BJ (cell line): ENCODE measurements around the gene MLLT3. TPM values are rescaled to one million over a fixed set of nuclear protein-coding genes. Genes with fewer than 3 reads are reported as not detected.
"Not testable (repeated sequence)": the region's sequence is repeated elsewhere in the genome, so short reads cannot be mapped to it uniquely, and the experiment has no call there.

Source experiments
- CTCF ChIA-PET: fragments of 350-600 bp; formaldehyde crosslinking; extraction: SDS; loops from one replicate; lab custom pipeline; 2021; ENCODE audit warnings: antibody characterized with exemption, inconsistent platforms; lab: Yijun Ruan, JAX
- POLR2A ChIA-PET: fragments of 300-600 bp; sonication (Branson Sonifier 250); formaldehyde crosslinking; extraction: SDS; loops from one replicate; lab custom pipeline; 2021; ENCODE audit warnings: antibody characterized with exemption; lab: Charles Lee
- DNase-seq: peaks from one replicate; pipeline ENCODE4 v3.0.0-alpha.2; 2011; ENCODE audit warnings: low read depth
- H3K27me3 ChIP-seq: 2 replicates; pipeline ENCODE4 v1.6.0; 2011; ENCODE audit warnings: low read length; ENCODE audit not compliant: control insufficient read depth, insufficient read depth
- H3K36me3 ChIP-seq: 2 replicates; pipeline ENCODE4 v1.5.1; 2011; ENCODE audit warnings: low read length; ENCODE audit not compliant: control insufficient read depth, insufficient read depth
- H3K4me3 ChIP-seq: 2 replicates; pipeline ENCODE4 v1.5.1; 2011; ENCODE audit warnings: low read depth, mild to moderate bottlenecking, control low read depth, low read length
- polyA plus RNA-seq: library from polyadenylated mRNA; depleted of rRNA; stranded (reverse); fragments of >200 nt; gene quantifications from 2 replicates; pipeline ENCODE4 v1.2.3, GENCODE V29; 2011
- TF ChIP-seq, protein P1 (sequence below): IDR thresholded peaks from 2 replicates; pipeline ENCODE4 v1.5.1; 2011; ENCODE audit warnings: low read depth, mild to moderate bottlenecking, control low read depth, inconsistent platforms, low read length, moderate library complexity; ENCODE audit not compliant: insufficient read depth

Gene MLLT3
- polyA plus RNA-seq, 1 experiment = 13.8 TPM

DNA sequence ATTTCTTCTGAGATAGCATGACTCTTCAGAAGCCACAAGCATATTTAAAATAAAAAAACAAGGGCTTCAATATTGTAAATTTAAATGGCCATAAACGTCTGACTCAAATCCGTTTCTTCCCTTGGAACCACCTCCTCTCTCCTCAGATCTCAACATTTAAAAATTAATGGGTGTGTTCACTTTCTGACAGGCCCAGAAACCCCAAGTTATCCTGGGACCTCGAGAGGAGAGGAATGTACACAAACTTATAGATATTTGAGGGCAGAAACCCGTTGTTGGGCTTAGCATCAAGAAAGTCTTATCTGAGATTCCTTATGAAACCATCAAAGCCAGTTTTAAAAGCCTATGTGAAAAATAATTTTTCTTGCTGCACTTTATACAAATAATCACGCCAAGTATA, 29.2 kb downstream of the MLLT3 start:
- Histone ChIP-seq H3K4me3 (no peak overlapping the region), H3K36me3 (no peaks in the 10 kb centered on the region), H3K27me3 (no peaks in the 10 kb centered on the region)
- ChIA-PET POLR2A (no interaction called here), CTCF (no interaction called here)
- no peak for DNase-seq
- TF ChIP-seq, protein P1, sequence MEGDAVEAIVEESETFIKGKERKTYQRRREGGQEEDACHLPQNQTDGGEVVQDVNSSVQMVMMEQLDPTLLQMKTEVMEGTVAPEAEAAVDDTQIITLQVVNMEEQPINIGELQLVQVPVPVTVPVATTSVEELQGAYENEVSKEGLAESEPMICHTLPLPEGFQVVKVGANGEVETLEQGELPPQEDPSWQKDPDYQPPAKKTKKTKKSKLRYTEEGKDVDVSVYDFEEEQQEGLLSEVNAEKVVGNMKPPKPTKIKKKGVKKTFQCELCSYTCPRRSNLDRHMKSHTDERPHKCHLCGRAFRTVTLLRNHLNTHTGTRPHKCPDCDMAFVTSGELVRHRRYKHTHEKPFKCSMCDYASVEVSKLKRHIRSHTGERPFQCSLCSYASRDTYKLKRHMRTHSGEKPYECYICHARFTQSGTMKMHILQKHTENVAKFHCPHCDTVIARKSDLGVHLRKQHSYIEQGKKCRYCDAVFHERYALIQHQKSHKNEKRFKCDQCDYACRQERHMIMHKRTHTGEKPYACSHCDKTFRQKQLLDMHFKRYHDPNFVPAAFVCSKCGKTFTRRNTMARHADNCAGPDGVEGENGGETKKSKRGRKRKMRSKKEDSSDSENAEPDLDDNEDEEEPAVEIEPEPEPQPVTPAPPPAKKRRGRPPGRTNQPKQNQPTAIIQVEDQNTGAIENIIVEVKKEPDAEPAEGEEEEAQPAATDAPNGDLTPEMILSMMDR = no peak

DNA sequence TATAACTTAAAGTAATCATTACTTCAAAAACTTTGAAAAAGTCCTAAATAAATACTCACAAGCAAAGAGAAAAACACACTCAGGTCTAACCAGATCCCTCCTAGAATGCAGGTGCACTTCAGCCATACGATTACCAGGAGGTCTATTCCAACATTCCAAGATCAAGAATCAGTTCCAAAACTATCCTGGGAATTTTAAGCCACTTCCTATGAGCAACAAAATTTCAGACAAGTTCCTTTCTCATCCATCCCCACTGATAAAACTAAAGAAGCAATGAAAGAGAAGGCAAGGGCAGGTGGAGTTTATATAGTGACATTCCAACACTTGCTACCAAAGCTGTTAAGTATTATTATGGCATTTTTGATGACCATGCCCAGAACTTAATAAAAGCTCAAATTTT, 29.6 kb downstream of the MLLT3 start:
- H3K36me3 ChIP-seq = no peaks in the 10 kb centered on the region
- POLR2A ChIA-PET = no interaction called here
- H3K4me3 ChIP-seq = no peak overlapping the region
- CTCF ChIA-PET = no interaction called here
- no peaks in the 10 kb centered on the region for H3K27me3 ChIP-seq
- TF ChIP-seq, protein P1 = no peak
- no peak for DNase-seq

DNA sequence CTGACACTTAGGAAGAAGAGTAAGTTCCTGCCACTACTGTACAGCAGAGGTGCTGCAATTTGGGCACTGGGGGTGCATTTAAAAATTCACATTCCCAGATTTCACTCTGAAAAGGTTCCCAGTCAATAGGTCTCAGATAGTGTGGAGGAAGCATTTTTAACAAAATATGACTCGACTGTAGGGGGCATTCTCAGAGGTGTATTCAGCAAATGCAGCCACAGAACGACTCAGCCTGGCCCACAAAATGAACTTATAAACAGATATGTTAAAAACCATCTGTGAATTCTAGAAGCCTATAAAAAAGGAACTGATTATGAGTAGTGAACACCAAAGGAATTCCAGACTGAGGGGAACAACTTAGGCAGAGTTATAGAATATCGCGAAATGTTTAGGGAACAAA, 31.1 kb downstream of the MLLT3 start:
- Histone ChIP-seq H3K4me3 (no peak overlapping the region), H3K36me3 (no peaks in the 10 kb centered on the region), H3K27me3 (no peaks in the 10 kb centered on the region)
- DNase-seq = no peak
- POLR2A ChIA-PET = no interaction called here
- TF ChIP-seq, protein P1 = no peak
- CTCF ChIA-PET = no interaction called here

DNA sequence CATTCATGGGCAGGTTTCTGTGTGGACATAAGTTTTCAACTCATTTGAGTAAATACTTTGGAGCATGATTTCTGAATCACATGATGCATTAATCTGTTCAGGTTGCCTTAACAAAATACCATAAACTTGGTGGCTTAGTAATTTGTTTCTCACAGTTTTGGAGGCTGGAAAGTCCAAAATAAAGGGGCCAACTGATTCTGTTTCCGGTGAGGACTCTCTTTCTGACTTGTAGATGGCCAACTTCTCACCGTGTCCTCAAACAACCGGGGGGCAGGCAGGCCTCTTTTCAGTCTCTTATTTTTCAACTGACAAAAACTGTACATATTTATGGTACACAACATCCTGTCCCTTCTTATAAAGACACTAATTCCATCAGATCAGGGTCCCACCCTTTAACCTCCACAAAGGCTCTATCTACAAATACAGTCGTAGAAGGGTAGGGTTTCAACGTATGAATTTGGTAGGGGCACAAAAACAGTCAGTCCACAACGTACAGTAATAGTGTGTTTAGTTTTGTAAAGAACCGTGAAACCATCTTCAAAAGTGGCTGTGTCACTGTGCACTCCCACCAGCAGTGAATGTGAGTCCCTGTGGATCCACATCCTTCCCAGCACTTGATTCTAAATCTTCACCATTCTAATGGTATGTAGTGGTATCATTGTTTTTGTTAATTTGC, 37.2 kb downstream of the MLLT3 start:
- H3K36me3 ChIP-seq = no peaks in the 10 kb centered on the region
- no peak for DNase-seq
- no peaks in the 10 kb centered on the region for H3K27me3 ChIP-seq
- CTCF ChIA-PET = interaction anchor here (1.1 kb wide), 1 partner anchor 11 kb away, joined by 3 read pairs; no protein-coding TSS in a partner anchor
- POLR2A ChIA-PET = no interaction called here
- H3K4me3 ChIP-seq = no peak overlapping the region
- TF ChIP-seq, protein P1 = no peak

DNA sequence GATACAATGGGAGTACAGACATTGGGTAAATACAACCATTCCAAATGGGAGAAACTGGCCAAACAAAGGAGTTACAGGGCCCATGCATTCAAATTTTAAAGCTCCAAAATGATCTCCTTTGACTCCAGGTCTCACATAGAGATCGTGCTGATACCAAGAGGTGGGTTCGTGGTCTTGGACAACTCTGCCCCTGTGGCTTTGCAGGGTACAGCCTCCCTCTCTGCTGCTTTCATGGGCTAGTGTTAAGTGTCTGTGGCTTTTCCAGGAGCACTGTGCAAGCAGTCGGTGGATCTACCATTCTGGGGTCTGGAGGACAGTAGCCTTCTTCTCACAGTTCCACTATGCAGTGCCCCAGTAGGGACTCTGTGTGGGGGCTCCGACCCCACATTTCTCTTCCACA, 39.2 kb downstream of the MLLT3 start:
- POLR2A ChIA-PET, H3K27me3 ChIP-seq, H3K36me3 ChIP-seq, CTCF ChIA-PET, H3K4me3 ChIP-seq, DNase-seq: not testable (repeated sequence)

DNA sequence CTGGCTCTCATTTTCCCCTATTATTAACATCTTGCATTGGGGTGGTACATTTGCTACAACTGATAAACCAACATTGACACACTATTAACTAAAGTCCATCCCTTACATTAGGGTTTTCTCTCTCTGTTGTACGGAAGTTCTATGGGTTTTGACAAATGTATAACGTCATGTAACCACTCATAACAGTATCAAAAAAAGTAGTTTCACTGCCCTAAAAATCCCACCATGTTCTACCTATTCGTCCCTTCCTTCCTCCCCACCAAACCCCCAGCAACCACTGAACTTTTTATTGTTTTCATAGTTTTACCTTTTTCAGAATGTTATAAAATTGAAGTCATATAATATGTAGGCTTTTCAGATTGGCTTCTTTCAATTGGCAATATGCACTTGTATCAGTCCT, 40.1 kb downstream of the MLLT3 start:
- ChIA-PET POLR2A (no interaction called here), CTCF (no interaction called here)
- TF ChIP-seq, protein P1 = no peak
- no peak for DNase-seq
- Histone ChIP-seq H3K36me3 (no peaks in the 10 kb centered on the region), H3K4me3 (no peak overlapping the region), H3K27me3 (no peaks in the 10 kb centered on the region)
